NCI-H2081 treated with DMSO at 0.1 percent for 48 hours (cell line): ENCODE measurements around the gene RGS14.
"Not testable (repeated sequence)": the region's sequence is repeated elsewhere in the genome, so short reads cannot be mapped to it uniquely, and the experiment has no call there.

Experiments
- DNase-seq: peaks from one replicate; lab custom pipeline; 2025; lab: John Stamatoyannopoulos, UW

Gene RGS14

GRCh38 chr5:177402271-177403043 is 44.7 kb downstream of the RGS14 start:
- peak; percentile 76 for DNase-seq

- no peak for DNase-seq
Measured at GRCh38 chr5:177403102-177403791, 45.5 kb downstream of the RGS14 start.

- peak; percentile 36 for DNase-seq
Measured at GRCh38 chr5:177403792-177404640, 46.3 kb downstream of the RGS14 start.

GRCh38 chr5:177404641-177405179 is 47.0 kb downstream of the RGS14 start:
- DNase-seq, result no peak

GRCh38 chr5:177405312-177405711 is 47.6 kb downstream of the RGS14 start:
- DNase-seq, result no peak

- no peak for DNase-seq
Measured at GRCh38 chr5:177405805-177406204, 48.1 kb downstream of the RGS14 start.

GRCh38 chr5:177409043-177409801 is 51.5 kb downstream of the RGS14 start, which contains the start of gene F12:
Gene F12 (minus strand): TSS chr5:177409564. CDS start chr5:177409527, 37 bp downstream.
- no peak for DNase-seq

GRCh38 chr5:177410575-177410974 is 52.9 kb downstream of the RGS14 start:
- DNase-seq, result no peak

- no peak for DNase-seq
Measured at GRCh38 chr5:177412603-177413233, 55.0 kb downstream of the RGS14 start.

- no peak for DNase-seq
Measured at GRCh38 chr5:177414481-177414880, 56.8 kb downstream of the RGS14 start.

GRCh38 chr5:177417081-177417480 is 59.4 kb downstream of the RGS14 start:
- DNase-seq, result not testable (repeated sequence)

GRCh38 chr5:177419046-177419445 is 61.3 kb downstream of the RGS14 start:
- no peak for DNase-seq

GRCh38 chr5:177420472-177420871 is 62.7 kb downstream of the RGS14 start:
- not testable (repeated sequence) for DNase-seq

GRCh38 chr5:177421062-177421798 is 63.5 kb downstream of the RGS14 start:
- DNase-seq, result no peak
